Measurements from ENCODE around the gene MYO5B. TPM values are rescaled to one million over a fixed set of nuclear protein-coding genes. Genes with fewer than 3 reads are reported as not detected.

Gene MYO5B
- total and polyA plus RNA-seq, 10 of the 15 experiments (the other 5 are each of a cell fraction or from before 2014, with no cell fraction given), result 2.5 to 4.5 (median 3.3) TPM

DNA sequence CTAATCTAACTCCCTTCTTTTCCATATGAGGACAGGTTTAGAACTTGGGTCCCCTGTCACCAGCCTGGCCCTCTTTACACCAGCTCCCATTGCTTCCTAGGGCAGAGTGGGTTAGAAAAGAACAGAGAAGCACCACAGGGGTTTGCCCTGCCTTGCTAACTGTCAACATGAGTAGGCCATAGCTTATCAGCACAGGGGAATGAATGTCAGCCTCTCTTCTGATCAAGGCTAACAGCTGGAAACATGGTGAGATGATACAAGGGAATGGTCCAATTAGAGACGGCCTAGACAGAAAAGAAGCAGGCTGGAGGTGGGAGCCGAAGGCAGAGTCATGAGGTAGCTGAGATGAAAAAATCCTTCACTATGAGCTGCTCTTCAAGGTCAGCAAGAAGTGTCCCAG lies 192.2 kb downstream of the MYO5B start:
- ChIA-PET POLR2A (interaction anchor here (1.1 kb wide), 1 partner anchor 12 kb away, joined by 3 read pairs; no protein-coding TSS in a partner anchor), CTCF (interaction anchor here (0.6 to 1.1 kb wide), 2 partner anchors 201 to 834 kb away, joined by 3 to 4 read pairs; no protein-coding TSS in a partner anchor), RAD21 (ENCODE audit: unreplicated experiment) (interaction anchor here (0.8 kb wide), 1 partner anchor 192 kb away, joined by 3 read pairs; the partner anchor contains the start of gene MYO5B), SMC1A (ENCODE audit: uncharacterized antibody, unreplicated experiment) (no interaction called here)
- Histone ChIP-seq H3K9me3 (replicated peaks; ENCODE audit: control insufficient read depth, insufficient read depth, low read length) (no peaks in the 10 kb centered on the region), H3K36me3 (ENCODE audit: control insufficient read depth in 2 of 2, insufficient read depth in 2 of 2, low read length in 1 of 2) (no peaks in the 10 kb centered on the region), H4K20me1 (ENCODE audit: control insufficient read depth, insufficient read depth) (no peaks in the 10 kb centered on the region), H3K9ac (ENCODE audit: control insufficient read depth, insufficient read depth, low read length) (no peak overlapping the region), H2AFZ (ENCODE audit: control insufficient read depth, low read depth, low read length) (no peak overlapping the region), H3K79me2 (ENCODE audit: control insufficient read depth, insufficient read depth, low read length) (no peaks in the 10 kb centered on the region), H3K4me2 (ENCODE audit: control insufficient read depth, insufficient read depth) (no peak overlapping the region), H3K27ac (ENCODE audit: control insufficient read depth, insufficient read depth) (no peak overlapping the region), H3K4me3 (no peak overlapping the region), H3K27me3 (replicated peaks in 1 of 2; ENCODE audit: control insufficient read depth in 2 of 2, insufficient read depth in 2 of 2, low read length in 1 of 2) (no peaks in the 10 kb centered on the region; a peak in 1 of 4 replicates), H3K4me1 (ENCODE audit: control insufficient read depth, insufficient read depth, low read length) (no peaks in the 10 kb centered on the region)
- ATAC-seq (no peak), FAIRE-seq (no peak), DNase-seq (ENCODE audit: low read depth, low spot score) (no peak)
- in situ Hi-C loops (cut with MboI), result loop anchor here (10.0 kb wide), 1 partner anchor 432 kb away; no protein-coding TSS in a partner anchor
- BruUV-seq (replicated peaks), result no TSS peak
- WGBS (ENCODE audit: insufficient coverage, insufficient replicate concordance, low lambda C conversion rate, missing lambda C conversion rate), result 0% methylated on average over 2 of the region's 2 CpGs
- TF ChIP-seq MAX (IDR thresholded peaks at IDR 0.05; ENCODE audit: low read depth, low read length) (no peak), KLF5 (IDR thresholded peaks at IDR 0.05; ENCODE audit: partially characterized antibody) (no peak), TCF3 (IDR thresholded peaks at IDR 0.05; ENCODE audit: borderline replicate concordance, insufficient read depth, low read depth, low read length) (no peak), CEBPB (IDR thresholded peaks at IDR 0.05; ENCODE audit: borderline replicate concordance in 1 of 2, low read depth in 2 of 2, low read length in 2 of 2) (no peak), ZNF207 (IDR thresholded peaks at IDR 0.05; ENCODE audit: borderline replicate concordance) (no peak), EGR1 (IDR thresholded peaks at IDR 0.05; ENCODE audit: borderline replicate concordance in 1 of 2, low read depth in 2 of 2, low read length in 2 of 2) (no peak), MEF2B (IDR thresholded peaks at IDR 0.05; ENCODE audit: partially characterized antibody, poor library complexity, severe bottlenecking) (no peak), PAX5 (IDR thresholded peaks at IDR 0.05; ENCODE audit: borderline replicate concordance, low read depth, low read length) (no peak), HDAC6 (IDR thresholded peaks at IDR 0.05; ENCODE audit: unreplicated experiment) (no peak)
- TF ChIP-seq, protein P1, sequence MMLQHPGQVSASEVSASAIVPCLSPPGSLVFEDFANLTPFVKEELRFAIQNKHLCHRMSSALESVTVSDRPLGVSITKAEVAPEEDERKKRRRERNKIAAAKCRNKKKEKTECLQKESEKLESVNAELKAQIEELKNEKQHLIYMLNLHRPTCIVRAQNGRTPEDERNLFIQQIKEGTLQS (IDR thresholded peaks at IDR 0.05; ENCODE audit: borderline replicate concordance, extremely low read depth, low read depth, low read length), result no peak
- TF ChIP-seq, protein P2, sequence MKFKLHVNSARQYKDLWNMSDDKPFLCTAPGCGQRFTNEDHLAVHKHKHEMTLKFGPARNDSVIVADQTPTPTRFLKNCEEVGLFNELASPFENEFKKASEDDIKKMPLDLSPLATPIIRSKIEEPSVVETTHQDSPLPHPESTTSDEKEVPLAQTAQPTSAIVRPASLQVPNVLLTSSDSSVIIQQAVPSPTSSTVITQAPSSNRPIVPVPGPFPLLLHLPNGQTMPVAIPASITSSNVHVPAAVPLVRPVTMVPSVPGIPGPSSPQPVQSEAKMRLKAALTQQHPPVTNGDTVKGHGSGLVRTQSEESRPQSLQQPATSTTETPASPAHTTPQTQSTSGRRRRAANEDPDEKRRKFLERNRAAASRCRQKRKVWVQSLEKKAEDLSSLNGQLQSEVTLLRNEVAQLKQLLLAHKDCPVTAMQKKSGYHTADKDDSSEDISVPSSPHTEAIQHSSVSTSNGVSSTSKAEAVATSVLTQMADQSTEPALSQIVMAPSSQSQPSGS (IDR thresholded peaks at IDR 0.05; ENCODE audit: low read length), result no peak
- intact Hi-C loops (cut with micrococcal nuclease; ENCODE audit: unreplicated experiment), result no loop called here
